GM21723 (cell line): Measurements from ENCODE around the gene IL22RA1.
A peak's percentile ranks its signal among the peaks of the same experiment; 100 is the strongest.

ENCODE experiments used
- ATAC-seq: cut with Tn5 transposase; IDR thresholded peaks from one replicate; pipeline ENCODE4 v1.9.1; 2021; ENCODE audit warnings: mild to moderate bottlenecking, moderate library complexity; ENCODE audit not compliant: unreplicated experiment

The IL22RA1 gene, protein sequence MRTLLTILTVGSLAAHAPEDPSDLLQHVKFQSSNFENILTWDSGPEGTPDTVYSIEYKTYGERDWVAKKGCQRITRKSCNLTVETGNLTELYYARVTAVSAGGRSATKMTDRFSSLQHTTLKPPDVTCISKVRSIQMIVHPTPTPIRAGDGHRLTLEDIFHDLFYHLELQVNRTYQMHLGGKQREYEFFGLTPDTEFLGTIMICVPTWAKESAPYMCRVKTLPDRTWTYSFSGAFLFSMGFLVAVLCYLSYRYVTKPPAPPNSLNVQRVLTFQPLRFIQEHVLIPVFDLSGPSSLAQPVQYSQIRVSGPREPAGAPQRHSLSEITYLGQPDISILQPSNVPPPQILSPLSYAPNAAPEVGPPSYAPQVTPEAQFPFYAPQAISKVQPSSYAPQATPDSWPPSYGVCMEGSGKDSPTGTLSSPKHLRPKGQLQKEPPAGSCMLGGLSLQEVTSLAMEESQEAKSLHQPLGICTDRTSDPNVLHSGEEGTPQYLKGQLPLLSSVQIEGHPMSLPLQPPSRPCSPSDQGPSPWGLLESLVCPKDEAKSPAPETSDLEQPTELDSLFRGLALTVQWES

DNA sequence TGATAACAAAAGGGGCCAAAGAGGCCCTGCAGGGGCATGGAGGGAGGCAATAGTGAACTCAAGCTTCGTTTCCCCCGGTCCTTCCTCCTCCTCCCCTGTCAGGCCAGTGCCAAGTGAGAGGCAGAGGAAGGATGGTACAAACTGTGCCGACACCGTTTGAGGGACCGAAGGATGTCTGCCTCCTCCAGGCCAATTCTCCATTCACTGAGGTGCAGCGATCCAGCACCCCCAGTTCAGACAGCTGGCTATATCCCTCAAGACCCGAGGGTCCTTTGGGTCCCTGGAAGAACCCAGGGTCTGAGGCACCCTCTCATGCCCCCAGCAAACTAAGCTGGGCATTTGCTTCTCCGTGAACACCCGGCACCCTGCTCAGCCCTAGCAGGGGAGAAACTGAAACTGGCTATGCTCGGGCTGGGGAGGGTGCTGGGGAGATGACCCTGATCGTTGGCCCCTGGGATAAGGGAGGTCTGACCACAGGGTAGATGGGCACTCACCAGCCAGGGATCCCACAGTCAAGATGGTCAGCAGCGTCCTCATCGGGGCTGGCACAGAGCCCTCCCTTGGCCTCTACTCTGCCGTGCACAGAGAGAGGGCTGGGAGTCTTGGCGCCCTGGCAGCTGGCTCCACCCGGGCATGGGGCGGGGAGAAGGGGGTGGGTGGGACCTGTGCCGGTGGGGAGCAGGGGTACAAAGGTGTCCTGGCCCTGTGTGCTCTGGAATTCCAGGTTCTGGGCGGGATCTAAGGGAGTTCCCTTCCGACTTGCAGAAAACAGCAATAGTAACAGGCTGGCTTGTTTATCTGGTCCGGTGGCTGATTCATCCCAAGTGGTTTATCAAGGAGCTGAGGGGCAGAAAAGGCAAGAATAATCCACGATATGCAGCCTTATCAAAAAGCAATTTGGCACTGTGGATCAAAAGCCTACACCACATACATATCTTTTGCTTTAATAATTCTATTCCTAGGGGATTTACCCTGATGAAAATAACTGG lies at the start of gene IL22RA1:
IL22RA1 (minus strand) TSS at position 595 of the 989 bp plus-strand sequence; CDS start at position 537, 58 bp downstream.
- ATAC-seq = no peak

- ATAC-seq = peak; percentile 28
These were observed 48.9 kb upstream of the IL22RA1 start for GRCh38 chr1:24191860-24192259.

DNA sequence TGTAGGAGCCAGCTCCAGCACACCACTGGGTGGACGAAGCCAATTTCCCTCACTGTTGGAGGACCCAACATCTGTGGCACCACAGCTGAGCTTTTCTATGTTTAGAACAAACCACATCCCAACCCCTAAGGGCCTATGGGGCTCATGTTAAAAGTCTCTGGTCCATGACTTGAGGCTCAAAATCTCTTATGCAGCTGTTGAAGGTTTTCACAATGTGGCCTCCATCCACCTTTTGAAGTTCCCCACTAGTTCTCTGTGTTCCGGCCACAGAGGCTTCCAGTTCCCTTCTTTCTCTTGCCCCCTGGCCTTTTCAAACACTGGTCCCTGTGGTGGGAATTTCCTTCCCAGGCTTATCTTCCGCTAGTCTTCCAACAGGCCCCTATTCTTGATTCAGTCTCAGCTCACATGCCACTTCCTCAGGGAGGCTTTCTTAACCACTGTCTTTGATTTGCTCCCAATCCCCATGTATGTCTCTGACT lies 48.1 kb upstream of the IL22RA1 start:
- peak; percentile 49 for ATAC-seq

DNA sequence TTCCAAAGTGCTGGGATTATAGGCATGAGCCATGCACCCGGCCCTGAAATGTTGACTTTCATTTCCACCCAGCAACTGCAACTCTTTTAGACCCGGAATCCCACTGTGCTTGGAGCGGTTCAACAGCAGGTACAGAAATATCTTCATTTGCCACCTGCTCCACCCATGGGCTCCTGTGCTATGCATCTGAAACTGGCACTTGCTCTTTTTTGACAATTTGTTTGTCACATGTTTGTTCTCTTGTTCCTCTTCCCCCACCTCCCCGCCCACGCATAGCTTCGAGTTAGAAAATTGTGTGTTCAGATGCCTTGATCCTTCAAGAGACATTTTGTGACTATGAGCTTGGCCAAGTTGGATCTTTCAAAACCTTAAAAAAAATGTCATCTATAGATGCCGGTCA lies 46.6 kb upstream of the IL22RA1 start:
- no peak for ATAC-seq

GRCh38 chr1:24186993-24187790 lies 44.3 kb upstream of the IL22RA1 start, which contains the start of gene IFNLR1:
Gene IFNLR1 (minus strand): TSS chr1:24187289. CDS start chr1:24187248, 41 bp downstream.
- peak; percentile 38 for ATAC-seq

GRCh38 chr1:24186711-24186992 lies 43.7 kb upstream of the IL22RA1 start:
- no peak for ATAC-seq

DNA sequence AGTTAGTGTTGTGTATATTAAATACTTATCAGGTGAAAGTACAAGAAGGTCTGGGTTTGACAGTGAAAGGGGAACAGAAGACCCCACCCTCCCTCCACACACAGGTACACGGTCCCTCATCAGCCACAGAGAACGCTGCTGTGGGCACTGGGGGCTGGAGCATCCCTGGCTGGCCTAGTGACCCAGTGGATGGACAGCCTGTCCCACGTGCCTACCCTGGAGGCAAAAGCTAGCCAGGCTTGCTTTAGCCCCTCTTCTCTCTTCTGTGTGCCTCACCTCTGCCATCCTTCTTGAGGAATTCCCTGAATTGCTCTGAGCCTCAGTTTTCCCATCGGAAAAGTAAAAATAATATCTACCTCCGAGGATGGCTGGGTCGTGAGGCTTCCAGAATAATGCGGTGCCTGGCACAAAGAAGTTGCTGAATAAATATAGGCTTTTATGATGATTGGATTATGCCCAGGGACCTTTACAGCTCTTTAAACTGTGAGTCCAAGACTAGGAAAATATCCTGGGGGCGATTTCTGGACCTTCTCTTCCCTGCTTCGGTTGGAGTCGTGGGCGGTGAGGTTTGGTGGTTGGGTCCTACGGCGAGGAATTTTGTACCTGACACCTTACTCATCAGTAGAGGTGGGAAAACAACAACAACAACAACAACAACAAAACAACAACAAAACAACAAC lies 43.2 kb upstream of the IL22RA1 start:
- no peak for ATAC-seq

GRCh38 chr1:24185076-24185475 lies 42.1 kb upstream of the IL22RA1 start:
- ATAC-seq = no peak

DNA sequence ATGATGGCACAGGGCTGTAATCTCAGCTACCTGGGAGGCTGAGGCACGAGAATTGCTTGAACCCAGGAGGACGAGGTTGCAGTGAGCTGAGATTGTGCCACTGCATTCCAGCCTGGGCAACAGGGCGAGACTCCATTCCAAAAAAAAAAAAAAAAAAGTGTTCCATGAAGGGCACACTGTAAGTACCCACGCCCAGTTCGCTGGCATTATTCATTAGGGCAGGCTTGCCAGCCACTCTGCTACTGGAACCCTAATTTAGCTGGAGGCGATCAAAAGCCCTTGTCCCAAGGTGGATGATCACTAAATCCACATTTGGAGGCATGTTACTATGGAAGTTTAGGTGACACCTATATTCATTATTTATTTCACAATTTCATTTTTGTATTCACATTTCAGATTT lies 39.1 kb upstream of the IL22RA1 start:
- ATAC-seq = no peak

DNA sequence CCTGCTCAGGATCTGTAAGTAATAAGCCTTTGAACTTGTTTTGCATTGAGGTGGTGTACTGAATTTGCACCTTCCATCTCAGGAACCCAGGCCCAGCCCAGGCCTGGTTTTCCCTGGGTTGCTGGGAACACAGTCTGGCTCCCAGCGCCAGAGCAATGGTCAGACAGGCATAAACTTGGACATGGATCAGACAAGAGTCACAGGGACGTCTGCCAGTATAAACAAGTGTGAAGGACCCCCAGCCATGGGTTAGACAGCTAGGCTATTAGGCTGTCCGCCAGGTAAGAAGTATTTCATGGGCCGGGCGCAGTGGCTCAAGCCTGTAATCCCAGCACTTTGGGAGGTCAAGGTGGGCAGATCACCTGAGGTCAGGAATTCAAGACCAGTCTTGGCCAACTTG lies 38.7 kb upstream of the IL22RA1 start:
- no peak for ATAC-seq

GRCh38 chr1:24180676-24181075 lies 37.7 kb upstream of the IL22RA1 start:
- ATAC-seq = no peak

DNA sequence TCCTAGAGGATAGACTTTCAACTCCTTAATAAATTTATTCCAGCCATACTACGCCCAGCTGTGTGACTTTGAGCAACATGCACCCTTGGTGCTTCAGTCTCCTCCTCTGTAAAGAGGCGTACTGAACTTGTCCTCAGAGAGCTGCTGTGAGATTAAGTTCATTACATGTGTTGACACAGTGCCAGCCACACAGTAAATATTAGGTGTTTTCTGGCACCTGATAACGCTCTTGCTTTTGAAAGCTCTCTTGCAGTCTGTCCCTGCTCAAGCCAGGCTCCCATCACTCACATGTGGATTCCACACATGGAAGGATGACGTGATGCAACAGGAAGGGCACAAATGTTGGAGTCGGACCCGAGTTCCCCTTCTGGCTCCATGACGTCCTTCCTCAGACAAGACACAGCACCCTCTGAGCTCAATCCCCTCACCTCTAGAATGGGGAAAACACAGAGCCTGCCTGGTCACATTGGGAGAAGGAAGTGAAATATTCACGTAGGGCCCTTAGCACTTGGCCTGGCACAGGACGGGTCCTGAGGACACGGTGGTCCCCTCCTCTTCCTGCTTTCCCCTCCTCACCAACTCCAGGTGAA lies 36.4 kb upstream of the IL22RA1 start:
- ATAC-seq = no peak

GRCh38 chr1:24178407-24178806 lies 35.5 kb upstream of the IL22RA1 start:
- ATAC-seq = no peak

- ATAC-seq = no peak
These were observed 34.2 kb upstream of the IL22RA1 start for GRCh38 chr1:24177161-24177560.

DNA sequence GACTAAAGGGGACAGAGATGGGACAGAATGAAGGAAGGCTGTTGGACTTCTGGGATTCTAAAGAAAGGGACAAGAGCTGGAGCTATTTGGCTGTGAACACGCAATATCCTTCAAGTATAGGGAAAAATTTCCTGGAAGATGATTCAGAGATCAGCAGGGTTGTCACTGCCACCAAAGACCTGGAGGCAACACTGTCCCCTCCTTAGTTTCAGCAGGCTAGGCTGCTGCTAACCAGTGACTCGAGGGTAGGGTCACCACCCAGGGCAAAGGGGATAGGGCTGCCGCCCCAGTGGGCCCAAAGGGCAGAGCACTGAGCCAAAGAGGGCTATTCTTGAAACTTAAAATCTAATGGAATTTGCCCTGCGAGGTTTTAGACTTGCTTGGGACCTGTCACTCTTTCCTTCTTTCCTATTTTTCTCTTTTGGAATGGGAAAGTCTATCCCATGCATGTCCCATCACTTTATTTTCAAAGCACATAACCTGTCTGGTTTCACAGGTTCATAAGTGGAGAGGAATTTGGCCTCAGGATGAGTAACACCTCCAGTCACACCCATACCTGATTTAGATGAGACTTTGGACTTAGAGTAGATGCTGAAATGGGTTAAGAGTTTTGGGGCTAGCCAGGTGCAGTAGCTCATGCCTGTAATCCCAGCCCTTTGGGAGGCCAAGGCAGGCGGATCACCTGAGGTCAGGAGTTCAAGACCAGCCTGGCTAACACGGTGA lies 32.3 kb upstream of the IL22RA1 start:
- no peak for ATAC-seq

DNA sequence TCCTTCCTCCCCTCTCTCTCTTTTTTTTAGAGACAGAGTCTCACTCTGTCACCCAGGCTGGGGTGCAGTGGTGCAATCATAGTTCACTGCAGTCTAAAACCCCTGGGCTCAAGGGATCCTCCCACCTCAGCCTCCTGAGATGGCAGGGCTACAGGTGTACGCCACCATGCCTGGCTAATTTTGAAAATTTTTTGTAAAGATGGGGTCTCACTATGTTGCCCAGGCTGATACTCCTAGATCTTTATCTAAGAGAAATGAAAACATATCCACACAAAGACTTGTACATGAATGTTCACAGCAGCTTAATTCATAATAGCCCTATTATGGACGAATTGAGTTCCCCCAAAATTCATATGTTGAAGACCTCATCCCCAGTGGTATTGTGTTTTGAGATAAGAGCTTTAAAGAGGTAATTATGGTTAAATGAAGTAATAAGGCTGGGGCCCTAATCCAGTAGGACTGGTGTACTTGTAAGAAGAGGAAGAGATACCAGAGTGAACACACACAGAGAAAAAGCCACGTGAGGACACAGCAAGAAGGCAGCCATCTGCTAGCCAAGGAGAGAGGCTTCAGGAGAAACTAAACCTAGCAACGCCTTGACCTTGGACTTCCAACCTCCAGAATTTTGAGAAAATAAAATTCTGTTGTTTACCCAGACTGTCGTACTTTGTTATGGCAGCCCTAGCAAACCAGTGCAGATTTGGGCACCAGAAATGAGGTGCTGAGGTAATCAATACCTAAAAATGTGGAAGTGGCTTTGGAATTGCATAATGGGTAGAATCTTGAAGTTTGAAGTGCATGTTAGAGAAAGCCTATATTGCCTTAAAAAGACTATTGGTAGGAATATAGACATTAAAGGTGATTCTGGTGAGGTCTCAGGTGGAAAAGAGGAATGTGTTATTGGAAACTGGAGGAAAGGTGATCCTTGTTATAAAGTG lies 31.0 kb upstream of the IL22RA1 start:
- no peak for ATAC-seq

GRCh38 chr1:24172598-24172997 lies 29.7 kb upstream of the IL22RA1 start:
- ATAC-seq = no peak

DNA sequence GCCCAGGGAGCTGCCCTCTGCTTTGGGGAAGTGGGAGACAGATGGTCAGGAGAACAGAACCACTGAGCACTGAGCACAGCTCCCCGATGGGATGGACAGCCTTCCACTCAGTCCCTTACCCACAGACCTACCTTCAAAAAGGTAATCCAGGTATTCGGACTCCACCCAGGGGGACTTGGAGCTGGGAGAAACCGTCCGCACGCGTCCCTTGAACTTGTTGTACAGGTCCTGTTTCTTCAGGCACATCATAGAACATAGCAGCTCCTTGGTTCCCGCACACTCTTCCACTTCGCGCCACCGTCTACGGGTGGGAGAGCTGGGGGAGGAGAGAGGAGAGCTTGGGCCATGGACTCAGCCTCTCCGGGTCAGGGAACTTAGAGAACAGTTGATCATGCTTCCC lies 26.3 kb upstream of the IL22RA1 start:
- no peak for ATAC-seq
